ENCODE results near the gene MAZ.
"Not testable (repeated sequence)": the region's sequence is repeated elsewhere in the genome, so short reads cannot be mapped to it uniquely, and the experiment has no call there.

MAZ gene

DNA sequence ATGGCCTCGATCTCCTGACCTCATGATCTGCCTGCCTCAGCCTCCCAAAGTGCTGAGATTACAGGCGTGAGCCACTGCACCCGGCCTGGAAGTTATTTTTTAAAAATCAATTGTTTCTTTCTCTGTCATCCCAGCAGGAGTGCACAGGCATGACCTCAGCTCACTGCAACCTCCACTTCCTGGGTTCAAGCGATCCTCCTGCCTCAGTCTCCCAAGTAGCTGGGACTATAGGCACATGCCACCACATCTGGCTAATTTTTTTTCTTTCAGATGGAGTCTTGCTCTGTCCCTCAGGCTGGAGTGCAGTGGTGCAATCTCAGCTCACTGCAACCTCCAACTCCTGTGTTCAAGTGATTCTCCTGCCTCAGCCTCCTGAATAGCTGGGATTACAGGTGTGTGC is 19.2 kb upstream of the MAZ start:
- not testable (repeated sequence) for H3K9ac ChIP-seq (ENCODE audit: low read depth, low read length); H3K27me3 ChIP-seq (ENCODE audit: control insufficient read depth, insufficient read depth, low read length)

DNA sequence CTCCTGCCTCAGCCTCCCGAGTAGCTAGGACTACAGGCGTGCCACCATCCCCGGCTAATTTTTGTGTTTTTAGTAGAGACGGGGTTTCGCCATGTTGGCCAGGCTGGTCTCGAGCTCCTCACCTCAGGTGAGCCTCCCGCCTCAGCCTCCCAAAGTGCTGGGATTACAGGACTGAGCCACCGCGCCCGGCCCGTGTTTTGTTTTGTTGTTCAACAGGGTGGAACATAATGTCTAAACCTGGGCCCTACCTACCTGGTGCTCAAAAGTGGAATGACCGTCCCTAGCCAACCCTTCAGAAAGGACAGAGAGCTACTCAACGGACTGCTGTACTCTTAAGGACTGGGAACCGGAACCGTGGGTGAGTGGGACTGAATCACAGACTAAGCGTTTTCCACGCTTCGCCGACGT is 16.6 kb upstream of the MAZ start:
- Histone ChIP-seq H3K9ac (ENCODE audit: low read depth, low read length) (peak overlapping the region; percentile 84), H3K4me2 (ENCODE audit: low read length) (peak overlapping the region; percentile 94), H3K4me1 (ENCODE audit: control insufficient read depth, insufficient read depth, low read length) (peaks cover 21% of the 10 kb centered on the region), H3K9me3 (replicated peaks; ENCODE audit: low read length) (no peaks in the 10 kb centered on the region), H3K36me3 (ENCODE audit: insufficient read depth, low read length) (no peaks in the 10 kb centered on the region), H3K27me3 (ENCODE audit: control insufficient read depth, insufficient read depth, low read length) (no peaks in the 10 kb centered on the region), H3K4me3 (ENCODE audit: low read length) (peak overlapping the region; percentile 75)

More for the DNA sequence above, 19.2 kb upstream of the MAZ start:
- not testable (repeated sequence) for H3K36me3 ChIP-seq (ENCODE audit: insufficient read depth, low read length); H3K9me3 ChIP-seq (replicated peaks; ENCODE audit: low read length); H3K4me3 ChIP-seq (ENCODE audit: low read length); H3K4me2 ChIP-seq (ENCODE audit: low read length)
- H3K4me1 ChIP-seq (ENCODE audit: control insufficient read depth, insufficient read depth, low read length), result peaks cover 20% of the 10 kb centered on the region

- no peaks in the 10 kb centered on the region for H3K27me3 ChIP-seq (ENCODE audit: control insufficient read depth, insufficient read depth, low read length)
Measured at GRCh38 chr16:29790183-29790948, 16.0 kb upstream of the MAZ start, which contains the start of gene KIF22. TSS of gene KIF22 (plus strand) at chr16:29790751. CDS start at chr16:29790760, 9 bp downstream.

GRCh38 chr16:29790949-29791844 is 15.1 kb upstream of the MAZ start:
- Histone ChIP-seq H3K9me3 (replicated peaks; ENCODE audit: low read length) (no peaks in the 10 kb centered on the region), H3K9ac (ENCODE audit: low read depth, low read length) (peak overlapping the region; percentile 81), H3K27me3 (ENCODE audit: control insufficient read depth, insufficient read depth, low read length) (no peaks in the 10 kb centered on the region), H3K4me2 (ENCODE audit: low read length) (peak overlapping the region; percentile 88), H3K4me1 (ENCODE audit: control insufficient read depth, insufficient read depth, low read length) (peaks cover 16% of the 10 kb centered on the region), H3K36me3 (ENCODE audit: insufficient read depth, low read length) (peaks cover 4% of the 10 kb centered on the region), H3K4me3 (ENCODE audit: low read length) (peak overlapping the region; percentile 81)

More at GRCh38 chr16:29790183-29790948, 16.0 kb upstream of the MAZ start, which contains the start of gene KIF22:
- H3K36me3 ChIP-seq (ENCODE audit: insufficient read depth, low read length), result peaks cover 3% of the 10 kb centered on the region
- H3K9me3 ChIP-seq (replicated peaks; ENCODE audit: low read length), result no peaks in the 10 kb centered on the region
- H3K4me1 ChIP-seq (ENCODE audit: control insufficient read depth, insufficient read depth, low read length), result peaks cover 16% of the 10 kb centered on the region
- peak within 1 kb of the TSS; percentile 94 for H3K4me2 ChIP-seq (ENCODE audit: low read length)
- H3K9ac ChIP-seq (ENCODE audit: low read depth, low read length), result peak within 1 kb of the TSS; percentile 84
- peak within 1 kb of the TSS; percentile 81 for H3K4me3 ChIP-seq (ENCODE audit: low read length)

GRCh38 chr16:29791845-29792807 is 14.2 kb upstream of the MAZ start:
- no peaks in the 10 kb centered on the region for H3K9me3 ChIP-seq (replicated peaks; ENCODE audit: low read length)
- H3K9ac ChIP-seq (ENCODE audit: low read depth, low read length), result peak overlapping the region; percentile 81
- peaks cover 16% of the 10 kb centered on the region for H3K4me1 ChIP-seq (ENCODE audit: control insufficient read depth, insufficient read depth, low read length)
- no peaks in the 10 kb centered on the region for H3K27me3 ChIP-seq (ENCODE audit: control insufficient read depth, insufficient read depth, low read length)
- H3K4me3 ChIP-seq (ENCODE audit: low read length), result peak overlapping the region; percentile 81
- H3K36me3 ChIP-seq (ENCODE audit: insufficient read depth, low read length), result peaks cover 11% of the 10 kb centered on the region
- H3K4me2 ChIP-seq (ENCODE audit: low read length), result peak overlapping the region; percentile 88

- H3K9ac ChIP-seq (ENCODE audit: low read depth, low read length), result not testable (repeated sequence)
- H3K36me3 ChIP-seq (ENCODE audit: insufficient read depth, low read length), result peaks cover 21% of the 10 kb centered on the region
- peaks cover 16% of the 10 kb centered on the region for H3K4me1 ChIP-seq (ENCODE audit: control insufficient read depth, insufficient read depth, low read length)
Measured at GRCh38 chr16:29793153-29793552, 13.2 kb upstream of the MAZ start.

GRCh38 chr16:29794231-29794710 is 12.1 kb upstream of the MAZ start:
- H3K27me3 ChIP-seq (ENCODE audit: control insufficient read depth, insufficient read depth, low read length), result no peaks in the 10 kb centered on the region
- no peaks in the 10 kb centered on the region for H3K9me3 ChIP-seq (replicated peaks; ENCODE audit: low read length)
- no peak overlapping the region for H3K4me3 ChIP-seq (ENCODE audit: low read length)
- H3K36me3 ChIP-seq (ENCODE audit: insufficient read depth, low read length), result peaks cover 32% of the 10 kb centered on the region
- H3K4me1 ChIP-seq (ENCODE audit: control insufficient read depth, insufficient read depth, low read length), result peaks cover 16% of the 10 kb centered on the region
- H3K9ac ChIP-seq (ENCODE audit: low read depth, low read length), result no peak overlapping the region
- H3K4me2 ChIP-seq (ENCODE audit: low read length), result no peak overlapping the region

More at GRCh38 chr16:29793153-29793552, 13.2 kb upstream of the MAZ start:
- not testable (repeated sequence) for H3K4me3 ChIP-seq (ENCODE audit: low read length); H3K27me3 ChIP-seq (ENCODE audit: control insufficient read depth, insufficient read depth, low read length); H3K4me2 ChIP-seq (ENCODE audit: low read length); H3K9me3 ChIP-seq (replicated peaks; ENCODE audit: low read length)

DNA sequence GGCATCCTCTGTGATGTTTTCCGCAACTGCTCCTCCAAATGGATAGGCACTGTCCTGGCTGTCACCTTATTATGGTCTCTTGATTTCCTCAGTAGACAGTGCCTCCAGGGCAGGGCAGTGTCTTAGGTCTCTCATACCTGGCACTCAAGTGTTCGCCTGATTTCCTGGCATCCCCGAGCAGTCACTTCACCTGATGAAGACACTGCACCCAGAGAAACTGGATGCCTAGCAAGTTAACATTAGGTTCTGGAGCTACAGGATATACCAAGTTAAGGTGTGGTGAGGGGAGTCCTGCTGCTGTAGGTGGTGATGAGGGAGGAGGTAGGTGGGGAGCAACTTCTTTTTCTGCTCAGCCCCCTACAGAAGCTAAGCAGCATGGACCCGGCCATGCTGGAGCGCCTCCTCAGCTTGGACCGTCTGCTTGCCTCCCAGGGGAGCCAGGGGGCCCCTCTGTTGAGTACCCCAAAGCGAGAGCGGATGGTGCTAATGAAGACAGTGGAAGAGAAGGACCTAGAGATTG is 3.9 kb upstream of the MAZ start:
- Histone ChIP-seq H3K4me3 (ENCODE audit: low read length) (no peak overlapping the region), H3K9me3 (replicated peaks; ENCODE audit: low read length) (no peaks in the 10 kb centered on the region), H3K4me2 (ENCODE audit: low read length) (no peak overlapping the region), H3K36me3 (ENCODE audit: insufficient read depth, low read length) (peaks cover 51% of the 10 kb centered on the region), H3K9ac (ENCODE audit: low read depth, low read length) (no peak overlapping the region), H3K27me3 (ENCODE audit: control insufficient read depth, insufficient read depth, low read length) (no peaks in the 10 kb centered on the region), H3K4me1 (ENCODE audit: control insufficient read depth, insufficient read depth, low read length) (peaks cover 15% of the 10 kb centered on the region)

- Histone ChIP-seq H3K36me3 (ENCODE audit: insufficient read depth, low read length) (peaks cover 42% of the 10 kb centered on the region), H3K4me3 (ENCODE audit: low read length) (no peak overlapping the region), H3K4me2 (ENCODE audit: low read length) (peak overlapping the region; percentile 99), H3K9ac (ENCODE audit: low read depth, low read length) (peak overlapping the region; percentile 89), H3K27me3 (ENCODE audit: control insufficient read depth, insufficient read depth, low read length) (no peaks in the 10 kb centered on the region), H3K9me3 (replicated peaks; ENCODE audit: low read length) (no peaks in the 10 kb centered on the region), H3K4me1 (ENCODE audit: control insufficient read depth, insufficient read depth, low read length) (peaks cover 28% of the 10 kb centered on the region)
Measured at GRCh38 chr16:29804020-29804419, 2.3 kb upstream of the MAZ start.

DNA sequence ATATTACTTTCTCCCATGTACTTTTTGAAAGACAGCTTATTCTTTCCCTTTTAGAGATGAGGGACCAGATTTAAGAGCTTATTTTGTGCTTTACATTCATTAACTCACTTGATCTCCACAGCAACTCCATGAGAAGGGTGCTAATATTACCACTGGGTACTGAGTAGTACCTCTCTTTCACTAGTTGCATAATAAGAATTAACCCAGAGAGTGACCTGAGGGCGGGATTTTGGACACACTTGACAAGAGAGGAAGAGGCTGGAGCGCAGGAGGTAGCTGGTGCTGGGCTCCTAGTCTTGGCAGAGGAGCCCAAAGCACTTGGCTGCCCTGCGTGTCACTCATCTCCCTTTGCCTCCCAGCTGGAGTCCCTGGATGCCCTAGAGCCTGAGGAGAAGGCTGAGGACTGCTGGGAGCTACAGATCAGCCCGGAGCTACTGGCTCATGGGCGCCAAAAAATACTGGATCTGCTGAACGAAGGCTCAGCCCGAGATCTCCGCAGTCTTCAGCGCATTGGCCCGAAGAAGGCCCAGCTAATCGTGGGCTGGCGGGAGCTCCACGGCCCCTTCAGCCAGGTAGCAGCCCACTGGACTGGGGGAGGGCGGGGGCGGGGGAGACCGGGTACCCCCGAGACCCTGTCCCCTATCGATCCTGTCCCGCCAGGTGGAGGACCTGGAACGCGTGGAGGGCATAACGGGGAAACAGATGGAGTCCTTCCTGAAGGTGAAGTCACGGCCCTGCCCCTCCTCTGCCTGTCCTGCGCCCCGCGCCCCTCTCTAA is 1.7 kb upstream of the MAZ start:
- Histone ChIP-seq H3K4me1 (ENCODE audit: control insufficient read depth, insufficient read depth, low read length) (peaks cover 32% of the 10 kb centered on the region), H3K4me3 (ENCODE audit: low read length) (peak overlapping the region; percentile 78), H3K27me3 (ENCODE audit: control insufficient read depth, insufficient read depth, low read length) (no peaks in the 10 kb centered on the region), H3K9ac (ENCODE audit: low read depth, low read length) (peak overlapping the region; percentile 89), H3K4me2 (ENCODE audit: low read length) (peak overlapping the region; percentile 99), H3K36me3 (ENCODE audit: insufficient read depth, low read length) (peaks cover 40% of the 10 kb centered on the region), H3K9me3 (replicated peaks; ENCODE audit: low read length) (no peaks in the 10 kb centered on the region)
